Astrocyte of the hippocampus (primary cell): ENCODE data around the gene NBL1.
A peak's percentile ranks its signal among the peaks of the same experiment; 100 is the strongest.

Experiments used
- DNase-seq: peaks from one replicate; pipeline ENCODE4 v3.0.0; 2011; ENCODE audit warnings: low read depth, low spot score

Gene NBL1

DNA sequence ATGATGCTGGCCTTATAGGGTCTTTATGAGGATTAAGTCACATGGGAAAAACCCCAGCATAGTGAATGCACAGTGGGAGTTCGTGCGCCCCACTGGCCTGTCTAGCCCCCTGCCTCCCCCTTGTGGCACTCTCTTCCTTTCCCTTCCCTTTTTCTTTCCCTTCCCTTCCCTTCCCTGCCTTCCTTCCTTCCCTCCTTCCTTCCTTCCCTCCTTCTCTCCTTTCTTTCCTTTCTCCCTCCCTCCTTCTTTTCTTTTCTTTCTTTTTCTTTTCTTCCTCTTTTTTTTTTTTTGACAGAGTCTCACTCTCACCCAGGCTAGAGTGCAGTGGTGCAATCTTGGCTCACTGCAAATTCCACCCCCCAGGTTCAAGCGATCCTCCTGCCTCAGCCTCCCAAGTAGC, 59.2 kb downstream of the NBL1 start:
- no peak for DNase-seq

- DNase-seq = peak; percentile 88
Observed at GRCh38 chr1:19704247-19705113, 60.4 kb downstream of the NBL1 start.

- DNase-seq = no peak
Observed at GRCh38 chr1:19705464-19705863, 61.4 kb downstream of the NBL1 start.

- no peak for DNase-seq
Observed at GRCh38 chr1:19706136-19706535, 62.0 kb downstream of the NBL1 start.
